NCI-H1092 treated with DMSO at 0.1 percent for 48 hours (cell line): ENCODE measurements around the gene RGS8.

Experiments used
- DNase-seq: peaks from one replicate; lab custom pipeline; 2025; lab: John Stamatoyannopoulos, UW

Gene RGS8

GRCh38 chr1:182637769-182638168 is 46.6 kb downstream of the RGS8 start:
- DNase-seq: no peak

DNA sequence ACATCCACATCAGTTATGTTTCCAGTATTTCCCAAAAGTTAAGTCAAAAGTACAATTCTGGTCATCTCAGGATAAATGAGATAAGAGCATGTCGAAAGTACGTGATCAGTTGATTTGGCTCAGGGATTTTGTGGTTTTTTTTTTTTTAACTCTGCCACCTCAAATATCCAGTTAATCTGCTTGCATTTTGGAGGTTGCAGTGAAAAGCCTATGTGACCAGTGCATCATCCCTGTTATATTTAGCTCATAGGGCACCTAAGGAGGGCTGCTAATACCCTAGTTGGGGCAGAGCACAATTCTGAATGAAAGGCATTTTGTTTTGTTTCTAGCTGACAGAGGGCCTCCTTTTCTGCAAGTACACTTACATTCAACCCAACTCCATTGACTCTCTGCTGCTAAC is 48.5 kb downstream of the RGS8 start:
- no peak for DNase-seq
